Loucy (cell line): ENCODE results near the gene PSMA2.

Experiments
- H2AFZ ChIP-seq: fragments of 200-600 bp; sonication (generic); 2 replicates; pipeline ENCODE4 v1.6.0; 2016; ENCODE audit warnings: antibody characterized with exemption, mild to moderate bottlenecking, low read length, moderate library complexity
- H3F3A ChIP-seq: fragments of 200-600 bp; 2 replicates; pipeline ENCODE4 v1.6.0; 2016; ENCODE audit warnings: antibody characterized with exemption, low read depth, mild to moderate bottlenecking
- H3K27me3 ChIP-seq: fragments of 200-600 bp; sonication (generic); 2 replicates; pipeline ENCODE4 v1.6.1; 2014; ENCODE audit warnings: low read length, mild to moderate bottlenecking; ENCODE audit not compliant: insufficient read depth, poor library complexity, severe bottlenecking
- H3K36me3 ChIP-seq: fragments of 200-600 bp; sonication (generic); 2 replicates; pipeline ENCODE4 v1.6.1; 2016; ENCODE audit warnings: low read length; ENCODE audit not compliant: insufficient read depth
- H3K4me1 ChIP-seq: fragments of 200-600 bp; sonication (generic); 2 replicates; pipeline ENCODE4 v1.5.1; 2014; ENCODE audit warnings: low read length, mild to moderate bottlenecking; ENCODE audit not compliant: insufficient read depth, poor library complexity, severe bottlenecking
- H3K4me2 ChIP-seq: fragments of 200-600 bp; sonication (generic); 2 replicates; pipeline ENCODE4 v1.6.0; 2014; ENCODE audit warnings: antibody characterized with exemption, low read length, low read depth, mild to moderate bottlenecking; ENCODE audit not compliant: poor library complexity, severe bottlenecking
- H3K4me3 ChIP-seq: fragments of 200-600 bp; sonication (generic); 2 replicates; pipeline ENCODE4 v1.5.1; 2014; ENCODE audit warnings: low read length, mild to moderate bottlenecking, mixed read lengths; ENCODE audit not compliant: poor library complexity, severe bottlenecking
- H3K79me2 ChIP-seq: fragments of 200-600 bp; sonication (generic); 2 replicates; pipeline ENCODE4 v1.6.1; 2014; ENCODE audit warnings: low read length; ENCODE audit not compliant: insufficient read depth
- H3K9ac ChIP-seq: fragments of 200-600 bp; sonication (generic); 2 replicates; pipeline ENCODE4 v1.6.0; 2014; ENCODE audit warnings: mild to moderate bottlenecking, low read depth, low read length, moderate library complexity; ENCODE audit not compliant: poor library complexity, severe bottlenecking
- H3K9me2 ChIP-seq: fragments of 200-600 bp; sonication (generic); replicated peaks from 2 replicates; pipeline ENCODE4 v1.6.1; 2016; ENCODE audit warnings: low read depth, low read length, mixed read lengths
- H3K9me3 ChIP-seq: fragments of 200-600 bp; sonication (generic); 2 replicates; pipeline ENCODE4 v1.6.1; 2014; ENCODE audit warnings: mild to moderate bottlenecking, antibody characterized with exemption, low read length, low read depth; ENCODE audit not compliant: insufficient read depth
- H4K20me1 ChIP-seq: fragments of 200-600 bp; sonication (generic); 2 replicates; pipeline ENCODE4 v1.6.0; 2014; ENCODE audit warnings: antibody characterized with exemption, low read length, mild to moderate bottlenecking; ENCODE audit not compliant: insufficient read depth, poor library complexity, severe bottlenecking
- EZH2phosphoT487 ChIP-seq: fragments of 200-600 bp; IDR thresholded peaks from 2 replicates; pipeline ENCODE4 v1.6.1; 2018; ENCODE audit warnings: antibody characterized with exemption, mild to moderate bottlenecking, moderate library complexity, borderline replicate concordance
- TF ChIP-seq, protein P1 (sequence below): fragments of 200-600 bp; sonication (generic); conservative IDR thresholded peaks from 2 replicates; pipeline ENCODE4 v1.5.1; 2014; ENCODE audit warnings: mild to moderate bottlenecking, antibody characterized with exemption, low read length

The PSMA2 gene

DNA sequence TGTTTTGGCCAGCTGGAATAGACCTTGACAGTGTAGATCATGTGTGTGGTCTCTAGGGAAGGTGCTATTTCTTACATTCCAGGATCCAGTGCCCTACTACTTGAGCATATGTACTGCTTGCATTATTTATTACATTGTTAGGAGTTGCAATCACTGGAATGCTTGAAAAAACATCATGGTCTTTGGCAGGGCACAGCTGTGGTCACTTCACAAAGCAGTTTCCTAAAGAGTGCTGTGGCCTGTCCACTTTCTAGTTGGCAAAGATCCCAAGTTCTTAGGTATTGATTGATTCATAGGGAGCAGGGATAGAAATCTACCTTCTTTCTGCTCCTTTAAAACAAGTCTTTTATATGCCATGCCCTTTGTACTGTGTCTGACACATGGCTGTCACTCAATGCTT is 24.7 kb downstream of the PSMA2 start:
- H3K9me3 ChIP-seq, result no peaks in the 10 kb centered on the region
- TF ChIP-seq EZH2phosphoT487, result no peak
- TF ChIP-seq, protein P1, sequence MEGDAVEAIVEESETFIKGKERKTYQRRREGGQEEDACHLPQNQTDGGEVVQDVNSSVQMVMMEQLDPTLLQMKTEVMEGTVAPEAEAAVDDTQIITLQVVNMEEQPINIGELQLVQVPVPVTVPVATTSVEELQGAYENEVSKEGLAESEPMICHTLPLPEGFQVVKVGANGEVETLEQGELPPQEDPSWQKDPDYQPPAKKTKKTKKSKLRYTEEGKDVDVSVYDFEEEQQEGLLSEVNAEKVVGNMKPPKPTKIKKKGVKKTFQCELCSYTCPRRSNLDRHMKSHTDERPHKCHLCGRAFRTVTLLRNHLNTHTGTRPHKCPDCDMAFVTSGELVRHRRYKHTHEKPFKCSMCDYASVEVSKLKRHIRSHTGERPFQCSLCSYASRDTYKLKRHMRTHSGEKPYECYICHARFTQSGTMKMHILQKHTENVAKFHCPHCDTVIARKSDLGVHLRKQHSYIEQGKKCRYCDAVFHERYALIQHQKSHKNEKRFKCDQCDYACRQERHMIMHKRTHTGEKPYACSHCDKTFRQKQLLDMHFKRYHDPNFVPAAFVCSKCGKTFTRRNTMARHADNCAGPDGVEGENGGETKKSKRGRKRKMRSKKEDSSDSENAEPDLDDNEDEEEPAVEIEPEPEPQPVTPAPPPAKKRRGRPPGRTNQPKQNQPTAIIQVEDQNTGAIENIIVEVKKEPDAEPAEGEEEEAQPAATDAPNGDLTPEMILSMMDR, result no peak
- H3K79me2 ChIP-seq, result peaks cover 17% of the 10 kb centered on the region
- H4K20me1 ChIP-seq, result no peaks in the 10 kb centered on the region
- no peak overlapping the region for H3K9ac ChIP-seq
- H3K27me3 ChIP-seq, result no peaks in the 10 kb centered on the region
- H2AFZ ChIP-seq, result no peak overlapping the region
- no peaks in the 10 kb centered on the region for H3F3A ChIP-seq
- no peak overlapping the region for H3K4me2 ChIP-seq
- H3K4me3 ChIP-seq, result no peak overlapping the region
- no peaks in the 10 kb centered on the region for H3K9me2 ChIP-seq
- peaks cover 42% of the 10 kb centered on the region for H3K4me1 ChIP-seq
- H3K36me3 ChIP-seq, result no peaks in the 10 kb centered on the region

DNA sequence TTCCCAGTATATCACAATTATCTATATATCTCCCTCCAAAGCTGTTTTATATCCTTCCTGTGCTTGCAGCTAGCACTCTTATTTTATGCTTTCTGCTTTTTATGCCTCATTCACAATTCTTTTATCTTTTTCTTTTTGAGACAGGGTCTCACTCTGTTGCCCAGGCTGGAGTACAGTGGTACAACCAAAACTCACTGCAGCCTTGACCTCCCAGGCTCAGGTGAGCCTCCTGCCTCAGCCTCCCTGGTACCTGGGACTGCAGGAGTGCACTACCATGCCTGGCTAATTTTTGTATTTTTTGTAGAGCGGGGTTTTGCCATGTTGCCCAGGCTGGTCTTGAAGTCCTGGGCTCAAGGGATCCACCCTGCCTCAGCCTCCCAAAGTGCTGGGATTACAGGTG is 25.8 kb downstream of the PSMA2 start:
- Histone ChIP-seq H3K4me1 (peaks cover 39% of the 10 kb centered on the region), H3K9ac (no peak overlapping the region), H3K4me2 (no peak overlapping the region), H3K9me3 (no peaks in the 10 kb centered on the region), H3K79me2 (peaks cover 13% of the 10 kb centered on the region), H2AFZ (no peak overlapping the region), H3K27me3 (no peaks in the 10 kb centered on the region), H3K36me3 (no peaks in the 10 kb centered on the region), H3K9me2 (no peaks in the 10 kb centered on the region), H3K4me3 (no peak overlapping the region), H4K20me1 (no peaks in the 10 kb centered on the region), H3F3A (no peaks in the 10 kb centered on the region)
- TF ChIP-seq, protein P1, result no peak
- TF ChIP-seq EZH2phosphoT487, result no peak

GRCh38 chr7:42902331-42902730 is 29.6 kb downstream of the PSMA2 start:
- Histone ChIP-seq H3K79me2 (no peaks in the 10 kb centered on the region), H3K9me2 (no peaks in the 10 kb centered on the region), H4K20me1 (no peaks in the 10 kb centered on the region), H3K4me2 (no peak overlapping the region), H3K27me3 (no peaks in the 10 kb centered on the region), H3K9ac (no peak overlapping the region), H3F3A (no peaks in the 10 kb centered on the region), H2AFZ (no peak overlapping the region), H3K36me3 (no peaks in the 10 kb centered on the region), H3K4me1 (peaks cover 15% of the 10 kb centered on the region), H3K4me3 (no peak overlapping the region), H3K9me3 (no peaks in the 10 kb centered on the region)
- TF ChIP-seq EZH2phosphoT487, result no peak
- TF ChIP-seq, protein P1, result no peak
